ENCODE measurements around the gene DNAAF5. TPM values are rescaled to one million over a fixed set of nuclear protein-coding genes. Genes with fewer than 3 reads are reported as not detected.
A peak's percentile ranks its signal among the peaks of the same experiment; 100 is the strongest.

The DNAAF5 gene
- polyA plus RNA-seq, 3 donors, result 33.1 to 40.4 (median 37.0) TPM

- no peak for DNase-seq (ENCODE audit: extremely low read depth in 1 of 11, low read depth in 9 of 11, low spot score in 4 of 11)
These were observed 107.8 kb downstream of the DNAAF5 start for GRCh38 chr7:834277-834676.

GRCh38 chr7:835021-835420, 108.5 kb downstream of the DNAAF5 start:
- no peak for DNase-seq (ENCODE audit: extremely low read depth in 1 of 11, low read depth in 9 of 11, low spot score in 4 of 11)

- peak in 1 of 11 donors; percentile 28 for DNase-seq (ENCODE audit: extremely low read depth in 1 of 11, low read depth in 9 of 11, low spot score in 4 of 11)
These were observed 109.2 kb downstream of the DNAAF5 start for GRCh38 chr7:835485-836401.

Other genes starting within 250 kb of the DNAAF5 start
- gene PDGFA, start 206.9 kb upstream of the DNAAF5 start, polyA plus RNA-seq (ENCODE audit: insufficient read length in 3 of 3), result 10 to 100 TPM; 42.8 to 49.1 (median 45.0) TPM
- gene PRKAR1B, start 582 bp downstream of the DNAAF5 start, polyA plus RNA-seq (ENCODE audit: insufficient read length in 3 of 3), result 10 to 100 TPM; 31.7 to 43.1 (median 41.8) TPM
- gene SUN1, start 105.8 kb downstream of the DNAAF5 start, polyA plus RNA-seq (ENCODE audit: insufficient read length in 3 of 3), result 100 to 1,000 TPM; 127 to 168 (median 131) TPM
- gene GET4, start 149.9 kb downstream of the DNAAF5 start, polyA plus RNA-seq (ENCODE audit: insufficient read length in 3 of 3), result 10 to 100 TPM; 33.6 to 64.9 (median 46.5) TPM
- gene ADAP1, start 228.0 kb downstream of the DNAAF5 start, polyA plus RNA-seq (ENCODE audit: insufficient read length in 3 of 3), result 10 to 100 TPM in 2 of 3 donors, 1 to 10 TPM in 1; 9.9 to 20.8 (median 15.4) TPM
- 10 to 100 TPM; 10.8 to 17.9 (median 12.4) TPM for gene COX19, start 248.8 kb downstream of the DNAAF5 start, polyA plus RNA-seq (ENCODE audit: insufficient read length in 3 of 3)